SKM-1 treated with dmso at 0.1 percent for 144 hours (cell line): Measurements from ENCODE around the gene PCBP4.

Experiments used
- DNase-seq: peaks from one replicate; lab custom pipeline; 2025; ENCODE audit not compliant: unreplicated experiment; lab: John Stamatoyannopoulos, UW

The PCBP4 gene

DNA sequence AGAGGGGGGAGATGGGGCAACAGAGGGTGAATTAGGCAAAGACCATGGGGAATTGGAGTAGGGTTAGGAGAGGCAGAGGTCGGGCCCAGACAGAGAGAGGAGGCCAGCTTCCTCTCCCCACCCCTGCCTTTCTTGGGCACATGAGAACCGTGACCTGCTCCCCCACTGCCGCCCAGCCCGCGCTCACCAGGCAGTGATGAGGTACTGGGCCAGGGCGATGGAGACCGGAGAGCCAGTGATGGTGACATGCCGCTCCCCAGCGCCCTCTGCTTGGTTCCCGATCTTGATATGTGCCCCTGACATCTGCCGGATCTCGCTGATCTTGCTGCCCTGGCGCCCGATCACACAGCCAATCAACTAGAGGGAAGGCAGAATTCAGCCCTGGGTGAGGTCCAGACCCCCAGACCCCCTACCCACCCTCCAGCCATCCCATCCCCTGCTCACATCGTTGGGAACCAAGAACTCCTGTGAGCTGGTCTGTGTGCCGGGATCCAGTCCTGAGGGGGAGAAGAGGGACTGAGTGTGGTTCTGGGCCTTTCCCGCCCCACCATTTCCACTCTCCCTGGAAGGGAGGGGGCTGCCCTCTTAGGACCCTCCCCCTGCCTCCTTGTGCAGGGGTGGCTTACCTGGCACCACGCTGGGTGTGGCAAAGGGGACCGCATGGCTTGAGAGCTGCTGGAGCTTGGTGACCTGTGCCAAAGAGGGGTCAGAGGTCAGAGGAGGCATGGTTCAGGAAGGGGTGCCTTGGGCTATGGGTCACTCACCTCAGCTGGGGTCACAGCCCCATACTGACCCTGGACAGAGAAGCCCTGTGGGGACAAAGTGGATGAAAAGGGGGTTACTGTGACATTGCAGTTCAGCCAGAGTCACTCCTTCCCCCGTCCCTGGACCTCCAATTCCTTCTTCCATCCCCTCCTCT is 8.4 kb downstream of the PCBP4 start:
- no peak for DNase-seq

DNA sequence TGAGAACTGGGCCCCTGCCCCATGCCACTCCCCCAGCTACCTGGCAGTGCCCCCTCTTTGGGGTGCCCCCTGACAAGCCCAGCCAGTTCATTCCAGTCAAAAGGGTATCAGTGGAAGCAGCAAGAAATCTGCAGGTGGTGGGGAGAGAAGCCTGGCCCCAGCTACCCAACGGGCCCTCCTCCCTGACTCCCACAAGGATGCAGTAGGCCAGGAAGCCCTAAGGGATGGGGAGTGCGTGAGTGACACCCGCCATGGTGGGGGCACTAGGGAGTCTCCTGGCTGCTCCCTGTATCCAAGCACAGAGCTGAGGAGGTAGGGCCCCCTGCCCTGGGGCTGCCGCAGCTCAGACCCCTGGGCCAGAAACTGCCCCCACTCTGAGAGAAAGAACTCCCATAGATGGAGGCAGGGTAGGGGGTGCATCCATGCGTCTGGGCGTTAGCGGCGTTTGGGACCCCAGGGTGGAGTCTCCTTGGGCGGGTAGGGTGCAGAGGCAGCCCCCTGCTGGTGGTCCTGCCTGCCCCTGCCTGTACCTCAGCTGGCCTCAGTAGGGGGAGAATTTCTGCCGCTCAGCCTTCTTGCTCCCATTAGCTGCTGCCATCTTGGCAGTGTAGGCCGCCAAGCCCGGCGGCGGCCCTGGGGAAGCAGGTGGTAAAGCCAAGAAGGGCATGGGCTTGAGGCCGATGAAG is 9.6 kb downstream of the PCBP4 start:
- DNase-seq = no peak

DNA sequence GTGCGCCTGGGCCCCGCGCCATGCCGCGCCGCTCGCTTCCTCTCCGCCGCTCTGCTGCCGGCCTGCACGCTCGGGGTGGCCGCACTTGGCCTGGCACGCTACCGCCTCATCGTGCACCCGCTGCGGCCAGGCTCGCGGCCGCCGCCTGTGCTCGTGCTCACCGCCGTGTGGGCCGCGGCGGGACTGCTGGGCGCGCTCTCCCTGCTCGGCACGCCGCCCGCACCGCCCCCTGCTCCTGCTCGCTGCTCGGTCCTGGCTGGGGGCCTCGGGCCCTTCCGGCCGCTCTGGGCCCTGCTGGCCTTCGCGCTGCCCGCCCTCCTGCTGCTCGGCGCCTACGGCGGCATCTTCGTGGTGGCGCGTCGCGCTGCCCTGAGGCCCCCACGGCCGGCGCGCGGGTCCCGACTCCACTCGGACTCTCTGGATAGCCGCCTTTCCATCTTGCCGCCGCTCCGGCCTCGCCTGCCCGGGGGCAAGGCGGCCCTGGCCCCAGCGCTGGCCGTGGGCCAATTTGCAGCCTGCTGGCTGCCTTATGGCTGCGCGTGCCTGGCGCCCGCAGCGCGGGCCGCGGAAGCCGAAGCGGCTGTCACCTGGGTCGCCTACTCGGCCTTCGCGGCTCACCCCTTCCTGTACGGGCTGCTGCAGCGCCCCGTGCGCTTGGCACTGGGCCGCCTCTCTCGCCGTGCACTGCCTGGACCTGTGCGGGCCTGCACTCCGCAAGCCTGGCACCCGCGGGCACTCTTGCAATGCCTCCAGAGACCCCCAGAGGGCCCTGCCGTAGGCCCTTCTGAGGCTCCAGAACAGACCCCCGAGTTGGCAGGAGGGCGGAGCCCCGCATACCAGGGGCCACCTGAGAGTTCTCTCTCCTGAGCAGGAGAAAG is 11.1 kb downstream of the PCBP4 start:
- DNase-seq = no peak

DNA sequence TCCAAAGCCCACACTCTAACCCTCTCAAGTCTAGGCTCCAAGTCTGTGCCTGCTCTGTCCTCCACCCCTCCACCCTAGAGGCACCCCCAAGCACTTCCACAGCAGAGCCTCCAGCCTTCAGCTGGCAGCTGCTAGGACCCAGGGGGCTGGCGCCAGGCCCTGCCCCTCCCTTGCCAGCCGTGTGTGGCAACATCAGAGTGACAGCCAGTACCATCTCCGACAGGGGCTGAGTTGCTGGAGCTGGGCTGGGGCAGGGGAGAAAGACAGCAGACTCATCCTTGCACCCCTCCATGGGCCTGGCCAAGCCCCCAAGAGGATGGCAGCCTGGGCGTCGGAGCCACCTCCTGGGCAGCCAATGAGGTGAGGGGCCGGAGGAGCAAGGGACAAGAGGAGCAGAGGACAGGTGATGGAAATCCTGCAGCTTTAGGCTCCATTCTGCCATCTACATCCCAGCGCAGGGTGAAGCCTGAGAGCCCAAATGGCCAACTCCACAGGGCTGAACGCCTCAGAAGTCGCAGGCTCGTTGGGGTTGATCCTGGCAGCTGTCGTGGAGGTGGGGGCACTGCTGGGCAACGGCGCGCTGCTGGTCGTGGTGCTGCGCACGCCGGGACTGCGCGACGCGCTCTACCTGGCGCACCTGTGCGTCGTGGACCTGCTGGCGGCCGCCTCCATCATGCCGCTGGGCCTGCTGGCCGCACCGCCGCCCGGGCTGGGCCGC is 11.9 kb downstream of the PCBP4 start, which contains the start of gene GPR62:
GPR62 (plus strand) TSS at position 207 of the 718 bp plus-strand sequence; CDS start at position 479, 272 bp downstream.
- no peak for DNase-seq

DNA sequence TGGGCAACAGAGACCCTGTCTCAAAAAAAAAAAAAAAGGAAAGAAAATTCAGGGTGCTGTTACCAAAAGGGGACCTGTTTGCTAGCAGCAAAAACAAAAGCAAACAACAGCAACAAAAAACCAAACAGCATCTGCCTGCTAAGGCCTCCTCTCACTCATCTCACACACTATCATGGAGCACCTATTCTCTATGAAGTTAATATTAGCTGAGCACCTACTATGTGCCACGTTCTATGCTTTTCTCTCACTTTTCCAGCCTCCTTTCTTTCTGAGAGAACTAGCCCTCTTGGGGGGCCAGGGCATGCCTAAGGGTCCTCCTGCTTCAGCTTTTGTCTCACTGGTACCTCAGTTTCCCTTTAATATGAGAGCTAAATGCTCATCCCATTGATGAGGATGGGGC is 12.5 kb downstream of the PCBP4 start:
- no peak for DNase-seq

DNA sequence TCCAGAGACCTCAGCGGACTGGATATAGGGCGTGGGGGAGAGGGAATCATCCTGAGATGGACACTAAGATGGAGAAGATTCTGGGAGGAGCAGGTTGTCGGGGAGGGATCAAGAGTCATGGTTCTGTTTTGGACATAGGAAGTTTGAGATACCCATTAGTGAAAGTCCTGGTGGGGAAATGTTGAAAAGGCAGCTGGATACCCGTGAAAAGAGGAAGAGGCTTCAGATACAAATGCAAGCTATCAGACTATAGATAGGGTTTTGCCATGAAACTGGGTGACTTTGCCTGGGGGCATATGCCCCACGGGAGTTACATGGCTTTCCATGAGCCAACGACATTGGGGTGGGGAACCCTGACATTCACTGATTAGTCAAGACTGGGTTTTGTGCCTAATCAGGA is 13.1 kb downstream of the PCBP4 start:
- peak; percentile 80 for DNase-seq

DNA sequence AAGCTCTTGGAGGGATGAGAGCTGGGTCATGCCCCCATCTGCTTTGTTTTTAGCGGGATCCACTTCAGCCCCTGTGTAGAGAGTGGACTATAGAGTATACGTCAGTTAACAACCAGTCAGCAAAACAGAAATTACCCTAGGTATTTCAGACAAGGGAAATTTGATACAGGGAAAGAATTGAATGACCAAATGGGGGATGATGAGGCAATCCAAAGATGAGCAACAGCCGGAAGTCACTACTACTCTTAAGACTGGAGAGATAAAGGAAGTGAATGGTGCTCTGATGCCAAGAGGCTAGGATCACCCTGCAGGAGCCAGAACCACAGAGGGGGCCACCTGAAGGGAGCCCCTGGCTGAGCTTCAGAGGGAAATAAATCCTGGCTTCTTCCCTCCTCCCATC is 13.8 kb downstream of the PCBP4 start:
- peak; percentile 83 for DNase-seq

DNA sequence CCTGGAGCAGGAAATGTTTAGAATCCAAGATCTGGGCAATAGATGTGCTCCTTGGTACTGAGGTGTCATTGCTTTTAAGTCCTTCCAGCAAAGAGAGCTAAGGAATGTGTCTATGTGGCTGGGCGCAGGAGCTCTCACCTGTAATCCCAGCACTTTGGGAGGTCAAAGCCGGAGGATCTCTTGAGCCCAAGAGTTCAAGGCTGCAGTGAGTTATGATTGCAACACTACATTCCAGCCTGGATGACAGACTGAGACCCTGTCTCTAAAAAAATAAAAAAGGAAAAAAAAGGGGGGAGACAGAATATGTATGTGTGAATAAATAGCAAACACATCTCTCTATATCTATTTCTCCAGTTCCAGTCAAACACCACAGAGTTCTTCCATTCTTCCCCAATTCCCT is 16.4 kb downstream of the PCBP4 start:
- no peak for DNase-seq

DNA sequence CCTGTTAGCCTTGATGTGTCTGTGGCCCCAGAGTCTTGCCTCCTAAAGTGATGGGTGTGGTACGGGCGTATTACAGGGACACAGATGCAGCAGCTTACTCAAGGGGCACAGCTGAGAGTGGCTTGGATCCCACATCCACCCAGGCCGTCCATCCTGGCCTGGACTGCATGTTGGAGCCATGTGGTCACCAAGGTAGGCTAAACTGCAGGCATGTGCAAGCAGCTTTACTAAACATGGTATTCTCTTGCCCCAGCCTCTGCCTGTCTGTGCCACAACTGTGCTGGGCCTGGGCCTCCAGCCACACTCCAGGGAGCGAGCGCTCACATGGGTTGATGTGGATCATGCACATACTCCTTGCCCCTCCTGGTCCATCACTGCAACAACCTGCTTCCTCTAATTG is 18.1 kb downstream of the PCBP4 start:
- no peak for DNase-seq

DNA sequence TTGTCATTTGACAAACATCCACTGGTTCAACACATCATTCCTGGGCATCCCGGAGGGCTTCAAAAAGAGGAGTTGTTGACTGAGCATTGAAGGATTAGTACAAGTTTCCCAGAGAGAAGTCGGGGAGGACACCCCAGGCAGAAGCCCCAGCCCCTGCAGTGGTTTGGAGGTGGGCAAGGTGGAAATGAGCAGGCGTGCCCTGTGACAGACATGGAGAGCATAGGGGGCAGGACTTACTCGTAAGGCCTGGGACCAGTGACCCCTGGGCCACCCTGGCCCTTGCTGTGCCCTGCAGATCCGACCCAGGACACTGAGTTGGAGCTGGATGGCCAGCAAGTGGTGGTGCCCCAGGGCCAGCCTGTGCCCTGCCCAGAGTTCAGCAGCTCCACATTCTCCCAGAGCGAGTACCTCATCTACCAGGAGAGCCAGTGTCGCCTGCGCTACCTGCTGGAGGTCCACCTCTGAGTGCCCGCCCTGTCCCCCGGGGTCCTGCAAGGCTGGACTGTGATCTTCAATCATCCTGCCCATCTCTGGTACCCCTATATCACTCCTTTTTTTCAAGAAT is 19.2 kb downstream of the PCBP4 start:
- no peak for DNase-seq

DNA sequence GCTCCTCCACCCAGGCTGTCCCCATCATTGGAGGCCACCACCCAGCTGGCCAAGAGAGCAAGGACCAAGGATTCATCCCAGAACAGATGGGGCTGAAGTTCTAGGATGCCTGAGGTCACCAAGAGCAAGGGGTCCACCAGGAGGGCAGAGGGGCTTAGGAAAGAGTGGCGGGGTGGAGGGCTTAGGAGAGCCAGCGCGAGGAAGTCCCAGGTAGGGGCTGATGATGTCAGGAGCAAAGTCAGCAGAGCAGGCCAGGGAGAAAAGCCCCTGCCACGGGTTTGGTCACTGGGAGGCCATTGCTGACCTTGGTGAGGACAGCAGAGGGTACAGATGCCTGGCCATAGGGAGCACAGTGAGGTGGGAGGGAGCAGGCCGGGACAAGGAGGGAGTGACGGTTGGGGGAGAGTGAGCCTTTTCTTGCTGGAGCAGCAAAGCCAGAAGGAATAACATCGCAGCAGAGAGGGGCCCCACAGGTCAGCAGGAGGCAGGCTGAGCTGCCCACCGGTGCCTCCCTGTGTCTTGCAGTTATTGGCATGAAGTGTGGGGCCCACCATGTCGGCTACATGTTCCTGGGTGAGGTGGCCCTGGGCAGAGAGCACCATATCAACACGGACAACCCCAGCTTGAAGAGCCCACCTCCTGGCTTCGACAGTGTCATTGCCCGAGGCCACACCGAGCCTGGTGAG is 19.9 kb downstream of the PCBP4 start:
- DNase-seq = no peak

DNA sequence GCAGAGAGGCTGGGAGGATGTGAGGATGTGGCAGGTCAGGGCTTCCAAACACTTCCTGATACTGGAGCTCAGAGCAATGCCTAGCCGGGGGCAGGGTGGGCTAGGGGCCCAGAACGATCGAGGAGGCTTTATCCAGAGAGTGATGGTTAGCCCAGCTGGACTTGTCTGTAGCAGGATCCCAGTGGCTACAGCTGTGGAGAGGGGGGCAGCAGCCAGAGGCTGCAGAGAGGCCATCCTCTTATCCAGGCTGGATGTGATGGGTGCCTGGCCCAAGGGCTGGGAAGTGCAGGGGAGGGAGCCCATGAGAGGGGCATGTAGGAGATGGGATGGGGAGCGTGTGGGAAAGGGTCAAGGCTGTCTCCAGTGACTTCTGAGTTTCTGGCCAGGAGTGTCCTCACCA is 20.5 kb downstream of the PCBP4 start:
- DNase-seq = no peak

DNA sequence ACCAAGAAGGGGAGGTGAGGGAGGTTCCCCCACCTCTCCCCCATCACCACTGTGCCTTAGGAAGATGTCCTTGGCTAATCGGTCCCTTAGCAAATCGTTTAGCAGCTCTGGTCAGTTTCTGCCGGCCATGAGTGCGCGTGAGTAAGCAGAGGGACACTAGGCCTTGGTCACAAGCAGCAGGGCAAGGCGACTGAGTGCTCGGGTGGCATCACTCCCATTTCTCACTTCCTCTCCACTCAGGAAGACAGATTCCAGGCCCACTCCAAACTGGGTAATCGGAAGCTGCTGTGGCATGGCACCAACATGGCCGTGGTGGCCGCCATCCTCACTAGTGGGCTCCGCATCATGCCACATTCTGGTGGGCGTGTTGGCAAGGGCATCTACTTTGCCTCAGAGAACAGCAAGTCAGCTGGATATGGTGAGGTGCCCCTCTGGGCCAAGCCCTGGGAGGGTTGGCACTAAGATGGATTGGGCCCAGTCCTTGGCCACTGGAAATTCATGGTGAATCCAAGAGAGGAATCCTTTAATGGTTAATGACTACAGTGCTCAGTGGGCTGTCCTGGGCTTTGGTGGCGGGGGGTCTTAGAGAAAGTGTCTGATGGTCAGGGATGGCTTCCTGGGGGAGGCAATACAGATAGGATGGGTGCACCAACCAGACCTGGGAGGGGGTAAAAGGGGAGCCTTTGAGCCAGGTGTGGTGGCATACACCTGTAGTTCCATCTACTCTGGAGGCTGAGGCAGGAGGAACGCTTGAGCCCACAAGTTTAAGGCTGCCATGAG is 21.1 kb downstream of the PCBP4 start:
- no peak for DNase-seq

DNA sequence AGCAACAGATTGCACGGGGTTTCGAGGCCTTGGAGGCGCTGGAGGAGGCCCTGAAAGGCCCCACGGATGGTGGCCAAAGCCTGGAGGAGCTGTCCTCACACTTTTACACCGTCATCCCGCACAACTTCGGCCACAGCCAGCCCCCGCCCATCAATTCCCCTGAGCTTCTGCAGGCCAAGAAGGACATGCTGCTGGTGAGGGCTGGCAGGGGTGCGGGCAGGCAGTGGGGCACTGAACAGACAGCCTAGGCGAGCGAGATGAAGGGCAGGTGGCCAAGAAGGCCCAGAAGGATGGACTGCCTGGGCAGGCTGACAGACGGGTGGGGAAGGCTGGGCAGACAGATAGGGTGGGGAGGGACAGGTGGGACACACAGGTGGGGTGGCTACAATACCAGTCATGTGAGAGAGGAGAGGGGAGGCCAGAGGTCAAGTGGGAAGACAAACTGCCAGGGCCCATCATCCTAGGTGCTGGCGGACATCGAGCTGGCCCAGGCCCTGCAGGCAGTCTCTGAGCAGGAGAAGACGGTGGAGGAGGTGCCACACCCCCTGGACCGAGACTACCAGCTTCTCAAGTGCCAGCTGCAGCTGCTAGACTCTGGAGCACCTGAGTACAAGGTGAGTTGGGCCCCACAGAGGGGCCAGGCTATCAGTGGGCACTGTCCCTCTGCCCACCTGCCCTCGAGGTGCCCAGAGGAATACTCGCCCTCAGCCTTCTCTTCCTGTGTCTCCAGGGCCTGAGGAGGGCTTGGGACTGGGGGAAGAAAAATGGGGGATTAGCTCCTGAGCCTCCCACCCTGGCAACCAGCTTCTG is 22.0 kb downstream of the PCBP4 start:
- DNase-seq = no peak

DNA sequence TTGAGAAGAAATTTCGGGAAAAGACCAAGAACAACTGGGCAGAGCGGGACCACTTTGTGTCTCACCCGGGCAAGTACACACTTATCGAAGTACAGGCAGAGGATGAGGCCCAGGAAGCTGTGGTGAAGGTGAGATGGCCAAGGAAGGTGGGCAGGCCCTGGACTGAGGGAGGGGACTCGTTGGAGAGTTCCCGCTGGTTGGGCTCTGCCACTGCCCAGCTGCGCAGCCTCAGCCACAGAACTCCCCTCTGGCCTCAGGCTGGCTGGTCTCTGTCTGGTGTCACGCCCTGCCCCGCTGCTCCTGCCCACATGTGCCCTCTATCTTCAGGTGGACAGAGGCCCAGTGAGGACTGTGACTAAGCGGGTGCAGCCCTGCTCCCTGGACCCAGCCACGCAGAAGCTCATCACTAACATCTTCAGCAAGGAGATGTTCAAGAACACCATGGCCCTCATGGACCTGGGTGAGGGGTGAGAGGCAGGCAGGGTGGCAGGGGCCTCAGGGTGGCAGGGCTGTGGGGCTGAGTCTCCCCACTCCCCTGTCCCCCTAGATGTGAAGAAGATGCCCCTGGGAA is 22.7 kb downstream of the PCBP4 start:
- no peak for DNase-seq

DNA sequence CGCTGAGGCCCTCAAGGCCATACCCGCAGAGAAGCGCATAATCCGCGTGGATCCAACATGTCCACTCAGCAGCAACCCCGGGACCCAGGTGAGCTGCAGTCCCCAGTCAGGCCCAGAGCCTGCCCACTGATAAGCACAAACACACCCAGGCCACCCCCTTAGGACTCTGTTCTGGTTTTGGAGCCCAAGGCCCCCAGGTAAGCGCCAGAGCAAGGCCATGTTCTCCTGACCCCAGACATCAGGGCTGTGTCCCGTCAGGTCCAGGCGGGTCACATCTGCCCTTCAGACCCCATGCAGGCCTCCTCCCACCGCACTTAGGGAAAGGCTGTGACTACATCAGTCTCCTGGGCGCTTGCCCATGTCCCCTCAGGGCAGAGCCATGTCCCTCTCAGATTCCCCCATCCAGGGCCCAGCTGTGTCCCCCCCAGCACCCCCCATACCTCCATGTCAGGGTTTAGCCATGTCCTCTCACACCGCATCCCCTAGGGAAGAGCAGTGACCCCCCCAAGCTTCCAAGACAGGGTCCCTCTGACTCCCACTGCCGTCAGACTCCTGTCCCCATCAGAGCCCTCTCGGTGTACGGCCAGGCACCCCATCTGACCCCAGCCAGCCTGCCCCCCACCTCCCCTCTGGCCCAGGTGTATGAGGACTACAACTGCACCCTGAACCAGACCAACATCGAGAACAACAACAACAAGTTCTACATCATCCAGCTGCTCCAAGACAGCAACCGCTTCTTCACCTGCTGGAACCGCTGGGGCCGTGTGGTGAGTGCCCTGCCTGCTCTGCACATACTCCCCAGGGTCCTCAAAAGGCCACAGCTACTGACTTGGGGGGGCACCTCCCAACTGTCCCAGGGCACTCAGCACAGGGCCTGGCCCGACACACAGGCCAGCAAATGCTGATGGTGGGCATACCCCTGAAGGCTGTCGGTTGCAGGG is 23.5 kb downstream of the PCBP4 start:
- no peak for DNase-seq
